A549 (cell line): ENCODE results near the gene CHST11. TPM values are rescaled to one million over a fixed set of nuclear protein-coding genes. Genes with fewer than 3 reads are reported as not detected.

Experiments
- ATAC-seq, 2 experiments: fragments of 200-7000 bp in 1 of 2; fragments of >200 bp in 1 of 2; cut with Nextera tagmentation in 1 of 2; cut with Tn5 transposase in 1 of 2; 3 replicates each; pipeline versions ENCODE4 v1.8.0 to v1.9.1; 2018 to 2020; ENCODE audit warnings: mild to moderate bottlenecking in 1 of 2, moderate library complexity in 1 of 2
- CTCF ChIA-PET: fragments of 300-600 bp; sonication (Branson Sonifier 250); formaldehyde crosslinking; extraction: SDS; loops from one replicate; lab custom pipeline; 2021; ENCODE audit warnings: antibody characterized with exemption, inconsistent platforms; lab: Yijun Ruan, JAX
- POLR2A ChIA-PET: fragments of 350-600 bp; formaldehyde crosslinking; extraction: SDS; loops from one replicate; lab custom pipeline; 2021; ENCODE audit warnings: antibody characterized with exemption, inconsistent platforms; lab: Yijun Ruan, JAX
- DNase-seq, 2 experiments: peaks; one replicate each; pipeline versions ENCODE4 v3.0.0 to v3.0.0-alpha.2; 2011 to 2016; ENCODE audit warnings: low read depth in 1 of 2, low spot score in 1 of 2
- FAIRE-seq: peaks from 2 replicates; lab custom pipeline; 2011; peaks lifted over from hg19 to GRCh38; lab: Jason Lieb, UNC
- H3K27ac ChIP-seq, 2 experiments: fragments of >200 bp; sonication (Bioruptor Twin); formaldehyde crosslinking; 3 replicates each; pipeline ENCODE4 v1.5.1; 2016 to 2017
- H3K4me1 ChIP-seq: fragments of >200 bp; sonication (Bioruptor Twin); formaldehyde crosslinking; 3 replicates; pipeline ENCODE4 v1.6.1; 2016
- H3K4me2 ChIP-seq: fragments of >200 bp; sonication (Bioruptor Twin); formaldehyde crosslinking; 3 replicates; pipeline ENCODE4 v1.6.1; 2016
- H3K4me3 ChIP-seq: fragments of >200 bp; sonication (Bioruptor Twin); formaldehyde crosslinking; 3 replicates; pipeline ENCODE4 v1.5.1; 2016
- H3K9me3 ChIP-seq: fragments of >200 bp; sonication (Bioruptor Twin); formaldehyde crosslinking; 3 replicates; pipeline ENCODE4 v1.6.1; 2016
- BHLHE40 ChIP-seq: IDR thresholded peaks from 2 replicates; pipeline ENCODE4 v1.6.1; 2012; ENCODE audit warnings: low read depth, low read length, inconsistent platforms
- CBX2 ChIP-seq: fragments of 200-600 bp; sonication (generic); IDR thresholded peaks from 2 replicates; pipeline ENCODE4 v1.6.1; 2016; ENCODE audit warnings: low read depth, mild to moderate bottlenecking, borderline replicate concordance
- CEBPB ChIP-seq, 2 experiments: fragments of >200 bp in 1 of 2; sonication (Bioruptor Twin) in 1 of 2; formaldehyde crosslinking in 1 of 2; IDR thresholded peaks; 2 replicates each; pipeline ENCODE4 v1.6.1; 2012 to 2016
- ELK1 ChIP-seq: fragments of 150-350 bp; IDR thresholded peaks from 2 replicates; pipeline ENCODE4 v1.6.1; 2014; ENCODE audit warnings: low read depth, mild to moderate bottlenecking, low read length
- EP300 ChIP-seq, 2 experiments: fragments of >200 bp; sonication (Bioruptor Twin); formaldehyde crosslinking; IDR thresholded peaks; 2 replicates in 1 of 2; 3 replicates in 1 of 2; pipeline ENCODE4 v1.6.1; 2016 to 2017
- HOXB13 ChIP-seq: fragments of 250-450 bp; sonication (Bioruptor Pico); IDR thresholded peaks from 2 replicates; pipeline ENCODE4 v1.5.0; 2020; ENCODE audit warnings: low read depth, mild to moderate bottlenecking, moderate library complexity
- MAX ChIP-seq: IDR thresholded peaks from 2 replicates; pipeline ENCODE4 v1.6.1; 2012
- MAZ ChIP-seq: fragments of 150-350 bp; IDR thresholded peaks from 2 replicates; pipeline ENCODE4 v1.6.1; 2014; ENCODE audit warnings: antibody characterized with exemption, low read depth, low read length, borderline replicate concordance
- PBX3 ChIP-seq: IDR thresholded peaks from 2 replicates; pipeline ENCODE4 v1.6.1; 2012
- RAD21 ChIP-seq, 2 experiments: fragments of >200 bp in 1 of 2; sonication (Bioruptor Twin) in 1 of 2; formaldehyde crosslinking in 1 of 2; IDR thresholded peaks in 1 of 2; conservative IDR thresholded peaks in 1 of 2; 2 replicates in 1 of 2; 3 replicates in 1 of 2; pipeline ENCODE4 v1.6.1; 2012 to 2018; ENCODE audit warnings: inconsistent platforms in 1 of 2
- RFX5 ChIP-seq: fragments of 450-650 bp; IDR thresholded peaks from 2 replicates; pipeline ENCODE4 v1.7.1; 2014; ENCODE audit warnings: antibody characterized with exemption, mild to moderate bottlenecking, moderate library complexity
- SMC3 ChIP-seq: fragments of >200 bp; sonication (Bioruptor Twin); formaldehyde crosslinking; IDR thresholded peaks from 3 replicates; pipeline ENCODE4 v1.6.1; 2018; ENCODE audit warnings: inconsistent platforms
- WGBS: methylation state at CpG from one replicate; pipeline ENCODE4 v1.1.6; 2017; ENCODE audit errors: missing lambda C conversion rate; 5-methylcytosine and 5-hydroxymethylcytosine counted together
- polyA plus RNA-seq, 4 experiments: library from polyadenylated mRNA; depleted of rRNA in 3 of 4; stranded (reverse); fragments of >200 nt; fragmentation: RNase III in 1 of 4; extraction: RNeasy Plus Mini Kit Qiagen cat#74134 plus additional on column Dnase treatment in 1 of 4; gene quantifications; 2 replicates in 3 of 4; 3 replicates in 1 of 4; pipeline ENCODE4 v1.2.3, GENCODE V29; 2011 to 2017
- TF ChIP-seq, protein P1 (sequence below): fragments of >200 bp; sonication (Bioruptor Twin); formaldehyde crosslinking; IDR thresholded peaks from 3 replicates; pipeline ENCODE4 v1.5.1; 2016
- TF ChIP-seq, protein P2 (sequence below): IDR thresholded peaks from 2 replicates; pipeline ENCODE4 v1.6.1; 2012; ENCODE audit warnings: low read depth, borderline replicate concordance

CHST11 gene
- polyA plus RNA-seq, 2 of the 4 experiments (the other 2 are of a cell fraction) = 19.2 to 21.8 TPM

DNA sequence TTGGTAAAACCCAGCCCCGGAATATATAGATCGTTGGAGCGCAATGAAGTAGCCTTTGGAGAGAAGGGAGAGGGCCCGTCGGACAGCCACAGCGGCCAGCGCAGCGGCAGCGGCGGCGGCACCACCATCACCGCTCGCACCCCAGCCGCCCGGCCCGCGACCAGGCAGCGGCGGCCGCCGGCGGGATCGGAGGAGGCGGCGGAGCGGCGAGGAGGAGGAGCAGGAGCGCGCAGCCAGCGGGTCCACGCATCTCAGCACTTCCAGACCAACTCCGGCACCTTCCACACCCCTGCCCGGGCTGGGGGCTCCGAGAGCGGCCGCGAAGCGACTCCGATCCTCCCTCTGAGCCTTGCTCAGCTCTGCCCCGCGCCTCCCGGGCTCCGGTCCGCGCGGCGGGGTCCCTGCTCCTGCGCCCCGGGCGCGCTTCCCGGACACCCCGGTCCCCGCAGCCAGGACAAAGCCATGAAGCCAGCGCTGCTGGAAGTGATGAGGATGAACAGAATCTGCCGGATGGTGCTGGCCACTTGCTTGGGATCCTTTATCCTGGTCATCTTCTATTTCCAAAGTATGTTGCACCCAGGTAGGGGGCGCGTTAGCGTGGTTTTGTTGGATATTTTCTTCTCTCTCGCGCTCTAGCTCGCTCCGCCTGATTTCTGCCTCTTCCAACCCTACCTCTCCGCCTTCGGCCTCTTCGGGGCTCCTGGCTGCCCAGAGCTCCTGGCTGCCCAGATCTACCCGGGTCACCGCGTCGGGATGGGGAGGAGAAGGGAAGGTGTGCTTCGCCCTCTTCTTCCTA is 400 bp downstream of the CHST11 start (continued):
- 0 out of 2 replicates have a peak, but pooled peaks have one; percentile 11 for TF ChIP-seq MAX

- CTCF ChIA-PET = interaction anchor here (0.6 to 5.9 kb wide), 29 partner anchors 9 to 623 kb away, joined by 3 to 34 read pairs (median 4); no protein-coding TSS in a partner anchor
- no peak for FAIRE-seq
- 1% methylated on average over 60 of the region's 71 CpGs for WGBS
- Histone ChIP-seq H3K4me2 (peak overlapping the region; percentile 85), H3K4me1 (peaks cover 40% of the 10 kb centered on the region), H3K4me3 (peak overlapping the region; percentile 87)
- peak; percentile 27 to 55 for DNase-seq
- no peak for TF ChIP-seq EP300 (IDR thresholded peaks at IDR 0.05)
- TF ChIP-seq, protein P1, sequence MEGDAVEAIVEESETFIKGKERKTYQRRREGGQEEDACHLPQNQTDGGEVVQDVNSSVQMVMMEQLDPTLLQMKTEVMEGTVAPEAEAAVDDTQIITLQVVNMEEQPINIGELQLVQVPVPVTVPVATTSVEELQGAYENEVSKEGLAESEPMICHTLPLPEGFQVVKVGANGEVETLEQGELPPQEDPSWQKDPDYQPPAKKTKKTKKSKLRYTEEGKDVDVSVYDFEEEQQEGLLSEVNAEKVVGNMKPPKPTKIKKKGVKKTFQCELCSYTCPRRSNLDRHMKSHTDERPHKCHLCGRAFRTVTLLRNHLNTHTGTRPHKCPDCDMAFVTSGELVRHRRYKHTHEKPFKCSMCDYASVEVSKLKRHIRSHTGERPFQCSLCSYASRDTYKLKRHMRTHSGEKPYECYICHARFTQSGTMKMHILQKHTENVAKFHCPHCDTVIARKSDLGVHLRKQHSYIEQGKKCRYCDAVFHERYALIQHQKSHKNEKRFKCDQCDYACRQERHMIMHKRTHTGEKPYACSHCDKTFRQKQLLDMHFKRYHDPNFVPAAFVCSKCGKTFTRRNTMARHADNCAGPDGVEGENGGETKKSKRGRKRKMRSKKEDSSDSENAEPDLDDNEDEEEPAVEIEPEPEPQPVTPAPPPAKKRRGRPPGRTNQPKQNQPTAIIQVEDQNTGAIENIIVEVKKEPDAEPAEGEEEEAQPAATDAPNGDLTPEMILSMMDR = peak; percentile 7; the same call in 1 of the 3 replicates
- 0 out of 5 replicates have a peak, but pooled peaks of 1 of the 2 experiments have one; percentile 10 for TF ChIP-seq RAD21 (conservative IDR thresholded peaks at IDR 0.05 in 1 of 2, IDR thresholded peaks at IDR 0.05 in 1 of 2)
- peak; percentile 57 for TF ChIP-seq MAX
- TF ChIP-seq, all 56 proteins: peak for 3
- Histone ChIP-seq H3K27ac (peak overlapping the region; percentile 91 to 96), H3K9me3 (no peaks in the 10 kb centered on the region)
- ATAC-seq = peak; percentile 10 to 51; a peak in 5 of 6 replicates
- POLR2A ChIA-PET = interaction anchor here (0.6 to 1.4 kb wide), 7 partner anchors 49 to 282 kb away, joined by 3 to 8 read pairs (median 4); no protein-coding TSS in a partner anchor
Measured at GRCh38 chr12:104457746-104458693, 1.3 kb downstream of the CHST11 start.

DNA sequence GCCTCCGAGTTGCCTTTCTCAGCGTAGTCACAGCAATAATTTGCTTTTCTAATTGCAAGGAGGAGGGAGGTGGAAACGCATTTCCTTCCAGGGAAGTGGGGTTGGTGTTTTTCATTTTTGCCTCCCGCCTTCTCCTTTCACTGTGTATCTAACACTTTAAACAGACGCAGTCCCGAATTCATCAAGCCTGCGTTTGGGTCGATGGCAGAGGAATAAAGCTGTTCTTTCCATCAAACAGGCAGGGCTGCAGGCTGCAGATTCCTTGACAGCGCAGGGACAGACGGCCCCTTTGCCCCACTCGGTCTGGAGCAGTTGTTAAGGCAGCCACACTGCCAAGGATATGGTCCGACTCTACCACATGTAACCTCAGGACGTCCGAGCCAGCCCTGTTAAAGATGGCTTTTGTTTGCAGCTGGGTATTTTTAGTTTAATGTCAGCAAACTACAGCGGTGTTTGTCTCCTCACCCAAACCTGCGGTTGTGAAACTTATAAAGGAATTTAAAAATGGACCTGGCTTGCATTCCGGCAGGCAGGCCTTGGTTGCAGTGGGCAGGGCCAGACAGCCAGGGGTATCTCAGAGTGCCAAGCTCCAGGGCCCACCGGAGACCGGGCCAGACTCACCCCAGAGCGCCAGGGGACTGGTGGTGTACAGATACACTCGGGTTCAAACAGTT is 2.1 kb downstream of the CHST11 start:
- 0 out of 6 replicates have a peak, but pooled peaks of 1 of the 2 experiments have one; percentile 2 for ATAC-seq
- DNase-seq = peak in 1 of 2 experiments; percentile 19
- ChIA-PET CTCF (interaction anchor here (1.2 to 5.9 kb wide), 12 partner anchors 8 to 594 kb away, joined by 3 to 34 read pairs (median 7); no protein-coding TSS in a partner anchor), POLR2A (interaction anchor here (0.9 kb wide), 1 partner anchor 130 kb away, joined by 5 read pairs; no protein-coding TSS in a partner anchor)
- Histone ChIP-seq H3K4me1 (peaks cover 47% of the 10 kb centered on the region), H3K27ac (peak overlapping the region; percentile 91 to 96), H3K9me3 (no peaks in the 10 kb centered on the region), H3K4me3 (peak overlapping the region; percentile 87), H3K4me2 (peak overlapping the region; percentile 85)
- TF ChIP-seq HOXB13 (0 out of 2 replicates have a peak, but pooled peaks have one; percentile 8), ELK1 (no peak), CEBPB (IDR thresholded peaks at IDR 0.05) (0 out of 4 replicates have a peak, but pooled peaks of 1 of the 2 experiments have one; percentile 7)
- 40% methylated on average over 21 of the region's 21 CpGs for WGBS
- FAIRE-seq = no peak

GRCh38 chr12:104459368-104459909 is 2.7 kb downstream of the CHST11 start:
- DNase-seq = no peak
- no peak for ATAC-seq
- peak overlapping the region in 1 of 2 experiments; percentile 96; a peak in 3 of 6 replicates for H3K27ac ChIP-seq
- no peaks in the 10 kb centered on the region for H3K9me3 ChIP-seq
- FAIRE-seq = no peak
- TF ChIP-seq RFX5 = no peak
- TF ChIP-seq MAZ = no peak
- TF ChIP-seq PBX3 = no peak
- TF ChIP-seq BHLHE40 = no peak
- no peak for TF ChIP-seq SMC3
- TF ChIP-seq, protein P2, sequence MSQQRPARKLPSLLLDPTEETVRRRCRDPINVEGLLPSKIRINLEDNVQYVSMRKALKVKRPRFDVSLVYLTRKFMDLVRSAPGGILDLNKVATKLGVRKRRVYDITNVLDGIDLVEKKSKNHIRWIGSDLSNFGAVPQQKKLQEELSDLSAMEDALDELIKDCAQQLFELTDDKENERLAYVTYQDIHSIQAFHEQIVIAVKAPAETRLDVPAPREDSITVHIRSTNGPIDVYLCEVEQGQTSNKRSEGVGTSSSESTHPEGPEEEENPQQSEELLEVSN = no peak
- no peak for TF ChIP-seq CBX2
- TF ChIP-seq, all 56 proteins: peak for 0
- ChIA-PET POLR2A (interaction anchor here (0.6 kb wide), 1 partner anchor 85 kb away, joined by 3 read pairs; no protein-coding TSS in a partner anchor), CTCF (interaction anchor here (0.9 to 5.9 kb wide), 4 partner anchors 10 to 243 kb away, joined by 3 to 34 read pairs (median 7); no protein-coding TSS in a partner anchor)
- H3K4me2 ChIP-seq = peak overlapping the region; percentile 85
- H3K4me3 ChIP-seq = peak overlapping the region; percentile 87; the same call in 2 of the 3 replicates
- H3K4me1 ChIP-seq = peaks cover 47% of the 10 kb centered on the region
- 91% methylated on average over 7 of the region's 7 CpGs for WGBS
